ENCODE measurements around the gene KRTAP19-5.
A peak's percentile ranks its signal among the peaks of the same experiment; 100 is the strongest.

Gene KRTAP19-5

DNA sequence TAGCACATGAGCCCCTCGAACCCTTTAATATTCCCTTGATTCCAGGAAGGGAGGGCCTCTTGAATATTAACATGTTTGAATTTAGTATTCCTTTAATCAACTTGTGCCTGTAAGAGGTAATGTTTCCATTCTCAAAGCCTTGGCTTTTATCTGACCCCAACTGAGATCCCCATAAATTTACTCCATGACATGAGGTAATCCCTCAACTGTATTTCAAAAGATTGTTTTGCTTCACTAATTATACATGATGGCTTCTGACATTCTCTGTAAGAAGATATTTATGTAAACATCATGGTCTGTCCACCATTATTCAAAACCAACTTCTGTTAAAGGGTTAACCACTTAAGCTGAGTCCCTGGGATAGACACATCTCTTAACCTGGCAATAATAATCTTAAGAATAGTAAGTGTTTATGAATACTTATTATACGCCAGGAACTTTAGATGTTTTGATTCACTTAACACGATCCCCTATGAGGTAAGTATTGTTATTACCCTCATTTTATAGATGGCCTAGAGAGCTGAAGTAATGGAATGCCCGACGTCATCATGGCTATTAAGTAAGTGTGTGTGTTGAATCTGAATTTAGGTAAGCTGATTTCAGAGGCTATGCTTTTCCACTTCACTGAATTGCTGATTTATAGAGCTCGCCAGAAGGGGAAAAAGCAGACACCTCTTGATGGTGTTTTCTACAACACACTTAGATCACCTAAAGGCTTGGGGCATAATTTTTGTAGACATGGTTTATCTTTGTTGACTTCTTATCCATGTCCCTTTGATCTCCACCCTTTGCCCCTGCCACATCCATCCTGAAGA is 32.8 kb downstream of the KRTAP19-5 start:
- no peak for DNase-seq (ENCODE audit: low read depth)
- no peak overlapping the region for H3K4me3 ChIP-seq (ENCODE audit: low read depth, low read length)
- TF ChIP-seq, protein P1, sequence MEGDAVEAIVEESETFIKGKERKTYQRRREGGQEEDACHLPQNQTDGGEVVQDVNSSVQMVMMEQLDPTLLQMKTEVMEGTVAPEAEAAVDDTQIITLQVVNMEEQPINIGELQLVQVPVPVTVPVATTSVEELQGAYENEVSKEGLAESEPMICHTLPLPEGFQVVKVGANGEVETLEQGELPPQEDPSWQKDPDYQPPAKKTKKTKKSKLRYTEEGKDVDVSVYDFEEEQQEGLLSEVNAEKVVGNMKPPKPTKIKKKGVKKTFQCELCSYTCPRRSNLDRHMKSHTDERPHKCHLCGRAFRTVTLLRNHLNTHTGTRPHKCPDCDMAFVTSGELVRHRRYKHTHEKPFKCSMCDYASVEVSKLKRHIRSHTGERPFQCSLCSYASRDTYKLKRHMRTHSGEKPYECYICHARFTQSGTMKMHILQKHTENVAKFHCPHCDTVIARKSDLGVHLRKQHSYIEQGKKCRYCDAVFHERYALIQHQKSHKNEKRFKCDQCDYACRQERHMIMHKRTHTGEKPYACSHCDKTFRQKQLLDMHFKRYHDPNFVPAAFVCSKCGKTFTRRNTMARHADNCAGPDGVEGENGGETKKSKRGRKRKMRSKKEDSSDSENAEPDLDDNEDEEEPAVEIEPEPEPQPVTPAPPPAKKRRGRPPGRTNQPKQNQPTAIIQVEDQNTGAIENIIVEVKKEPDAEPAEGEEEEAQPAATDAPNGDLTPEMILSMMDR (IDR thresholded peaks at IDR 0.05; ENCODE audit: insufficient read depth, low read depth, low read length, missing control alignments), result no peak

DNA sequence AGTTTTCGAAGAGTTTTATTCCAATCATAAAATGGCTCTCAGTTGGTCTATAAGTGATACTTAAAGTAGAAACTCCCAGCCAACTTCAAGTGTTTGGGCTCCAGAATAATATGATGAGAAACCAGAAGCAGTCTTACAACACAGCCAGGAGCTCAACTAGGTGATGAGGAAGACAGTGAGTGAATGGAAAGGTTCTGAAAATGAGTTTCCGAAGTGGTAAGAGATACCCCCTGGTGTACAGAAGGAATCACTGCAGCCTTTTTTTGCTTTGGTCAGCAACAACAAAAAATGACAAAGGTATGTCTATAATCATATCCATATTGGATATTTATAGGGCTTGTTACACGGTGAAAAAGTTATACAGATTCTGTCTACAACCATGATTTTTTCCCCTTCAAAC is 38.2 kb downstream of the KRTAP19-5 start:
- DNase-seq (ENCODE audit: low read depth), result peak; percentile 1
- H3K4me3 ChIP-seq (ENCODE audit: low read depth, low read length), result no peak overlapping the region
- TF ChIP-seq, protein P1 (IDR thresholded peaks at IDR 0.05; ENCODE audit: insufficient read depth, low read depth, low read length, missing control alignments), result peak; percentile 43

All from GM12865 (cell line).